ENCODE data around the gene BTD.

The BTD gene

DNA sequence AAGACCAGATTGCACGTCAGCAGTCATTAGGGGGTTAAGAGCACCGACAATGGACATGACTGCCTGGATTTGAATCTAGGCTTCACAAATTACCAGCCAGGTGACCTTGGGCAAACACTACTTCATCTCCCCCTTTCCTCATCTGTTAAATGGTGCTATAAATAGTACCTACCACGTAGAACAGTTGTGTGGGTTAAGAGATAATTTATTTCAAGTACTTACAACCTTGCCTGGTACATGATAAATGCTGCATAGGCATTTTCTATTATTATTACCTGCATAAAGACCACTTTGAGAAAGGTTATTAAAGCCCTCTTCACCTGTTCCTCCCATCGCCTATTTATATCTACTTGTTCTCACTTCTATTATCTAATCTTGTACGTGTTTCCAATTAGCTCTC, 64.7 kb downstream of the BTD start:
- H3K9me3 ChIP-seq (replicated peaks in 1 of 2; ENCODE audit: control insufficient read depth in 2 of 2, insufficient read depth in 1 of 2, low read depth in 1 of 2, low read length in 2 of 2), result no peaks in the 10 kb centered on the region
- no peak overlapping the region for H3K9ac ChIP-seq (ENCODE audit: low read depth, low read length, poor library complexity)
- no peak overlapping the region for H3K23ac ChIP-seq (ENCODE audit: low read depth, low read length, poor library complexity)
- no peak overlapping the region for H2BK5ac ChIP-seq (ENCODE audit: low read length)
- H3K14ac ChIP-seq (ENCODE audit: low read length), result no peak overlapping the region
- H2BK12ac ChIP-seq (ENCODE audit: low read length), result no peak overlapping the region
- no peaks in the 10 kb centered on the region for H3K79me1 ChIP-seq (ENCODE audit: low read depth, low read length)
- no peak overlapping the region for H2BK15ac ChIP-seq (ENCODE audit: low read length)
- no peak overlapping the region for H2AK5ac ChIP-seq (ENCODE audit: low read depth, low read length)
- no peak overlapping the region for H2BK120ac ChIP-seq (ENCODE audit: low read depth, low read length)
- no peak overlapping the region for H4K8ac ChIP-seq (ENCODE audit: low read depth, low read length)
- no peak overlapping the region for H2AFZ ChIP-seq (ENCODE audit: low read length)
- H3K18ac ChIP-seq (ENCODE audit: low read length), result no peak overlapping the region
- H3K36me3 ChIP-seq (replicated peaks in 1 of 2; ENCODE audit: control insufficient read depth in 2 of 2, insufficient read depth in 2 of 2, low read length in 2 of 2), result peaks cover 0 to 43% of the 10 kb centered on the region in 2 donors
- WGBS, 2 donors (ENCODE audit: extremely low coverage in 2 of 2, insufficient read length in 2 of 2, insufficient replicate concordance in 1 of 2), result no CpG with 5 or more reads among the region's 5 CpGs
- H3K4me3 ChIP-seq (ENCODE audit: low read length in 2 of 2), result no peak overlapping the region
- no peaks in the 10 kb centered on the region for H3K27me3 ChIP-seq (ENCODE audit: control insufficient read depth in 3 of 3, insufficient read depth in 3 of 3, low read depth in 1 of 3, low read length in 3 of 3)
- DNase-seq (ENCODE audit: low spot score), result no peak
- no peak overlapping the region for H4K91ac ChIP-seq (ENCODE audit: low read depth, low read length, poor library complexity)
- H3K4me1 ChIP-seq (ENCODE audit: control insufficient read depth in 2 of 2, insufficient read depth in 1 of 2, low read depth in 1 of 2, low read length in 2 of 2), result peaks cover 0 to 5% of the 10 kb centered on the region in 2 donors
- H3K27ac ChIP-seq (replicated peaks; ENCODE audit: low read length), result no peak overlapping the region
- no peak overlapping the region for H3K4me2 ChIP-seq (ENCODE audit: insufficient read depth, low read length, poor library complexity, severe bottlenecking)
- no peak overlapping the region for H3K4ac ChIP-seq (ENCODE audit: low read length)

GRCh38 chr3:15667484-15667883, 65.9 kb downstream of the BTD start:
- Histone ChIP-seq H4K8ac (ENCODE audit: low read depth, low read length) (no peak overlapping the region), H3K14ac (ENCODE audit: low read length) (no peak overlapping the region), H3K18ac (ENCODE audit: low read length) (no peak overlapping the region), H3K4me3 (ENCODE audit: low read length in 2 of 2) (no peak overlapping the region), H3K36me3 (replicated peaks in 1 of 2; ENCODE audit: control insufficient read depth in 2 of 2, insufficient read depth in 2 of 2, low read length in 2 of 2) (peaks cover under 1 to 53% of the 10 kb centered on the region in 2 donors), H3K23ac (ENCODE audit: low read depth, low read length, poor library complexity) (no peak overlapping the region), H2BK15ac (ENCODE audit: low read length) (no peak overlapping the region), H2BK5ac (ENCODE audit: low read length) (no peak overlapping the region), H3K4me1 (ENCODE audit: control insufficient read depth in 2 of 2, insufficient read depth in 1 of 2, low read depth in 1 of 2, low read length in 2 of 2) (peaks cover 0 to 5% of the 10 kb centered on the region in 2 donors), H4K91ac (ENCODE audit: low read depth, low read length, poor library complexity) (no peak overlapping the region), H2AFZ (ENCODE audit: low read length) (no peak overlapping the region), H2BK120ac (ENCODE audit: low read depth, low read length) (no peak overlapping the region), H2AK5ac (ENCODE audit: low read depth, low read length) (no peak overlapping the region), H3K27me3 (ENCODE audit: control insufficient read depth in 3 of 3, insufficient read depth in 3 of 3, low read depth in 1 of 3, low read length in 3 of 3) (no peaks in the 10 kb centered on the region), H3K27ac (replicated peaks; ENCODE audit: low read length) (no peak overlapping the region), H3K9me3 (replicated peaks in 1 of 2; ENCODE audit: control insufficient read depth in 2 of 2, insufficient read depth in 1 of 2, low read depth in 1 of 2, low read length in 2 of 2) (no peaks in the 10 kb centered on the region), H2BK12ac (ENCODE audit: low read length) (no peak overlapping the region), H3K79me1 (ENCODE audit: low read depth, low read length) (no peaks in the 10 kb centered on the region), H3K4me2 (ENCODE audit: insufficient read depth, low read length, poor library complexity, severe bottlenecking) (no peak overlapping the region), H3K4ac (ENCODE audit: low read length) (no peak overlapping the region), H3K9ac (ENCODE audit: low read depth, low read length, poor library complexity) (no peak overlapping the region)
- WGBS, 2 donors (ENCODE audit: extremely low coverage in 2 of 2, insufficient read length in 2 of 2, insufficient replicate concordance in 1 of 2), result no CpG with 5 or more reads among the region's 3 CpGs
- no peak for DNase-seq (ENCODE audit: low spot score)

GRCh38 chr3:15673536-15673935, 72.0 kb downstream of the BTD start:
- WGBS, 2 donors (ENCODE audit: extremely low coverage in 2 of 2, insufficient read length in 2 of 2, insufficient replicate concordance in 1 of 2), result no CpG with 5 or more reads among the region's 1 CpG
- DNase-seq (ENCODE audit: low spot score), result no peak
- Histone ChIP-seq H3K4me2 (ENCODE audit: insufficient read depth, low read length, poor library complexity, severe bottlenecking) (no peak overlapping the region), H3K4me1 (ENCODE audit: control insufficient read depth in 2 of 2, insufficient read depth in 1 of 2, low read depth in 1 of 2, low read length in 2 of 2) (no peaks in the 10 kb centered on the region), H2BK120ac (ENCODE audit: low read depth, low read length) (no peak overlapping the region), H3K23ac (ENCODE audit: low read depth, low read length, poor library complexity) (no peak overlapping the region), H3K9me3 (replicated peaks in 1 of 2; ENCODE audit: control insufficient read depth in 2 of 2, insufficient read depth in 1 of 2, low read depth in 1 of 2, low read length in 2 of 2) (no peaks in the 10 kb centered on the region), H3K4me3 (ENCODE audit: low read length in 2 of 2) (no peak overlapping the region), H3K27me3 (ENCODE audit: control insufficient read depth in 3 of 3, insufficient read depth in 3 of 3, low read depth in 1 of 3, low read length in 3 of 3) (no peaks in the 10 kb centered on the region), H3K4ac (ENCODE audit: low read length) (no peak overlapping the region), H2AFZ (ENCODE audit: low read length) (no peak overlapping the region), H2AK5ac (ENCODE audit: low read depth, low read length) (no peak overlapping the region), H3K14ac (ENCODE audit: low read length) (no peak overlapping the region), H3K18ac (ENCODE audit: low read length) (no peak overlapping the region), H3K27ac (replicated peaks; ENCODE audit: low read length) (no peak overlapping the region), H2BK5ac (ENCODE audit: low read length) (no peak overlapping the region), H4K91ac (ENCODE audit: low read depth, low read length, poor library complexity) (no peak overlapping the region), H2BK15ac (ENCODE audit: low read length) (no peak overlapping the region), H3K36me3 (replicated peaks in 1 of 2; ENCODE audit: control insufficient read depth in 2 of 2, insufficient read depth in 2 of 2, low read length in 2 of 2) (peaks cover 4 to 95% of the 10 kb centered on the region in 2 donors), H3K79me1 (ENCODE audit: low read depth, low read length) (no peaks in the 10 kb centered on the region), H3K9ac (ENCODE audit: low read depth, low read length, poor library complexity) (no peak overlapping the region), H4K8ac (ENCODE audit: low read depth, low read length) (no peak overlapping the region), H2BK12ac (ENCODE audit: low read length) (no peak overlapping the region)

- Histone ChIP-seq H3K79me1 (ENCODE audit: low read depth, low read length) (no peaks in the 10 kb centered on the region), H3K18ac (ENCODE audit: low read length) (no peak overlapping the region), H4K91ac (ENCODE audit: low read depth, low read length, poor library complexity) (no peak overlapping the region), H2BK120ac (ENCODE audit: low read depth, low read length) (no peak overlapping the region), H3K4ac (ENCODE audit: low read length) (no peak overlapping the region), H3K27me3 (ENCODE audit: control insufficient read depth in 3 of 3, insufficient read depth in 3 of 3, low read depth in 1 of 3, low read length in 3 of 3) (no peaks in the 10 kb centered on the region), H3K4me1 (ENCODE audit: control insufficient read depth in 2 of 2, insufficient read depth in 1 of 2, low read depth in 1 of 2, low read length in 2 of 2) (no peaks in the 10 kb centered on the region), H3K4me3 (ENCODE audit: low read length in 2 of 2) (no peak overlapping the region), H4K8ac (ENCODE audit: low read depth, low read length) (no peak overlapping the region), H3K9ac (ENCODE audit: low read depth, low read length, poor library complexity) (no peak overlapping the region), H2AK5ac (ENCODE audit: low read depth, low read length) (no peak overlapping the region), H3K27ac (replicated peaks; ENCODE audit: low read length) (no peak overlapping the region), H2BK15ac (ENCODE audit: low read length) (no peak overlapping the region), H3K23ac (ENCODE audit: low read depth, low read length, poor library complexity) (no peak overlapping the region), H2BK12ac (ENCODE audit: low read length) (no peak overlapping the region), H3K4me2 (ENCODE audit: insufficient read depth, low read length, poor library complexity, severe bottlenecking) (no peak overlapping the region), H2AFZ (ENCODE audit: low read length) (no peak overlapping the region), H3K9me3 (replicated peaks in 1 of 2; ENCODE audit: control insufficient read depth in 2 of 2, insufficient read depth in 1 of 2, low read depth in 1 of 2, low read length in 2 of 2) (no peaks in the 10 kb centered on the region), H3K36me3 (replicated peaks in 1 of 2; ENCODE audit: control insufficient read depth in 2 of 2, insufficient read depth in 2 of 2, low read length in 2 of 2) (peaks cover 8 to 91% of the 10 kb centered on the region in 2 donors), H2BK5ac (ENCODE audit: low read length) (no peak overlapping the region), H3K14ac (ENCODE audit: low read length) (no peak overlapping the region)
- WGBS, 2 donors (ENCODE audit: extremely low coverage in 2 of 2, insufficient read length in 2 of 2, insufficient replicate concordance in 1 of 2), result no CpG with 5 or more reads among the region's 2 CpGs
- DNase-seq (ENCODE audit: low spot score), result no peak
These were observed 74.7 kb downstream of the BTD start for GRCh38 chr3:15676259-15676658.
